ENCODE data around the gene CAMK2N1. TPM values are rescaled to one million over a fixed set of nuclear protein-coding genes. Genes with fewer than 3 reads are reported as not detected.

The CAMK2N1 gene
- polyA plus RNA-seq, 1 donor (not counting 4 experiments of a cell fraction or from before 2014, with no cell fraction given), result 46.0 TPM

DNA sequence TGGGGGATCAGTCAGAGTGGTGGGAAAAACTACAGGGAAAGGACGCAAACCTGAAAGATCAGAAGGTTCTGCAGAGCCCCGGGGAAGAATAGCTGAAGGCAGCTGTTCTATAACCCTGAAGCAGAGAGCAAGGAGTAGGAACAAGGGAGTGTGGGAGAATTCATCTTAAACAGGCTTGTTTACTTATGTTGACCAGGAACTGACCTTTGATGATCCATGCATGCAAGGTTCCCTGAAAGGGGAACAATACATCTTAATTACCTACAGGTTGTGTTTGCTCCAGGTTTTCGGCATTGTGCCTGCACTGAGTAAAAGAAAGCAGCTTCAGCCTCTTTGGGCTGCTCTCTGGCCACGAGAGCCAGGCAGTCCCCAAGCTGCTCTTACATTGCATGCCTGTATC, 47.6 kb upstream of the CAMK2N1 start:
- Histone ChIP-seq H3K27me3 (ENCODE audit: control insufficient read depth, extremely low read depth, insufficient read depth, low read length) (peaks cover 33% of the 10 kb centered on the region), H3K27ac (ENCODE audit: control insufficient read depth, insufficient read depth, low read length) (no peak overlapping the region), H3K36me3 (ENCODE audit: control insufficient read depth in 2 of 2, extremely low read depth in 1 of 2, insufficient read depth in 2 of 2, low read length in 2 of 2) (no peaks in the 10 kb centered on the region), H2AFZ (ENCODE audit: control insufficient read depth, low read length) (no peak overlapping the region), H3K9ac (ENCODE audit: control insufficient read depth, extremely low read depth, insufficient read depth, low read length) (no peak overlapping the region), H4K20me1 (ENCODE audit: control insufficient read depth, extremely low read depth, insufficient read depth, low read length) (no peaks in the 10 kb centered on the region), H3K4me3 (ENCODE audit: control insufficient read depth in 2 of 3, extremely low read depth in 1 of 3, insufficient read depth in 2 of 3, low read depth in 1 of 3, low read length in 3 of 3) (no peak overlapping the region), H3K9me1 (ENCODE audit: control insufficient read depth, extremely low read depth, insufficient read depth, low read length) (no peaks in the 10 kb centered on the region), H3K4me2 (ENCODE audit: control insufficient read depth, extremely low read depth, insufficient read depth, low read depth, low read length) (no peak overlapping the region), H3K9me3 (ENCODE audit: control insufficient read depth, low read depth, low read length) (no peaks in the 10 kb centered on the region), H3K79me2 (ENCODE audit: control insufficient read depth, insufficient read depth, low read length) (no peaks in the 10 kb centered on the region), H3K4me1 (ENCODE audit: control insufficient read depth, extremely low read depth, insufficient read depth, low read length) (no peaks in the 10 kb centered on the region)
- DNase-seq (ENCODE audit: low read depth, low spot score) (no peak), FAIRE-seq (no peak)
- dilution Hi-C loops (cut with MboI; ENCODE audit: extremely low pct_ligation_motif_present, low sequenced_read_pairs), result no loop called here
- TF ChIP-seq, protein P1, sequence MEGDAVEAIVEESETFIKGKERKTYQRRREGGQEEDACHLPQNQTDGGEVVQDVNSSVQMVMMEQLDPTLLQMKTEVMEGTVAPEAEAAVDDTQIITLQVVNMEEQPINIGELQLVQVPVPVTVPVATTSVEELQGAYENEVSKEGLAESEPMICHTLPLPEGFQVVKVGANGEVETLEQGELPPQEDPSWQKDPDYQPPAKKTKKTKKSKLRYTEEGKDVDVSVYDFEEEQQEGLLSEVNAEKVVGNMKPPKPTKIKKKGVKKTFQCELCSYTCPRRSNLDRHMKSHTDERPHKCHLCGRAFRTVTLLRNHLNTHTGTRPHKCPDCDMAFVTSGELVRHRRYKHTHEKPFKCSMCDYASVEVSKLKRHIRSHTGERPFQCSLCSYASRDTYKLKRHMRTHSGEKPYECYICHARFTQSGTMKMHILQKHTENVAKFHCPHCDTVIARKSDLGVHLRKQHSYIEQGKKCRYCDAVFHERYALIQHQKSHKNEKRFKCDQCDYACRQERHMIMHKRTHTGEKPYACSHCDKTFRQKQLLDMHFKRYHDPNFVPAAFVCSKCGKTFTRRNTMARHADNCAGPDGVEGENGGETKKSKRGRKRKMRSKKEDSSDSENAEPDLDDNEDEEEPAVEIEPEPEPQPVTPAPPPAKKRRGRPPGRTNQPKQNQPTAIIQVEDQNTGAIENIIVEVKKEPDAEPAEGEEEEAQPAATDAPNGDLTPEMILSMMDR (optimal IDR thresholded peaks at IDR 0.05 in 1 of 3, IDR thresholded peaks at IDR 0.05 in 1 of 3, conservative IDR thresholded peaks at IDR 0.05 in 1 of 3; ENCODE audit: extremely low read depth in 1 of 3, insufficient read depth in 2 of 3, low read length in 3 of 3), result no peak
- TF ChIP-seq EZH2 (IDR thresholded peaks at IDR 0.05; ENCODE audit: low read length), result no peak

GRCh38 chr1:20530901-20531300, 44.9 kb upstream of the CAMK2N1 start:
- peaks cover 33% of the 10 kb centered on the region for H3K27me3 ChIP-seq (ENCODE audit: control insufficient read depth, extremely low read depth, insufficient read depth, low read length)
- no peaks in the 10 kb centered on the region for H3K4me1 ChIP-seq (ENCODE audit: control insufficient read depth, extremely low read depth, insufficient read depth, low read length)
- H3K4me3 ChIP-seq (ENCODE audit: control insufficient read depth in 2 of 3, extremely low read depth in 1 of 3, insufficient read depth in 2 of 3, low read depth in 1 of 3, low read length in 3 of 3), result no peak overlapping the region
- DNase-seq (ENCODE audit: low read depth, low spot score) (no peak), FAIRE-seq (no peak)
- dilution Hi-C loops (cut with MboI; ENCODE audit: extremely low pct_ligation_motif_present, low sequenced_read_pairs), result no loop called here
- no peak overlapping the region for H3K4me2 ChIP-seq (ENCODE audit: control insufficient read depth, extremely low read depth, insufficient read depth, low read depth, low read length)
- H3K9ac ChIP-seq (ENCODE audit: control insufficient read depth, extremely low read depth, insufficient read depth, low read length), result no peak overlapping the region
- H3K36me3 ChIP-seq (ENCODE audit: control insufficient read depth in 2 of 2, extremely low read depth in 1 of 2, insufficient read depth in 2 of 2, low read length in 2 of 2), result no peaks in the 10 kb centered on the region
- no peaks in the 10 kb centered on the region for H3K79me2 ChIP-seq (ENCODE audit: control insufficient read depth, insufficient read depth, low read length)
- TF ChIP-seq EZH2 (IDR thresholded peaks at IDR 0.05; ENCODE audit: low read length), result no peak
- TF ChIP-seq, protein P1 (optimal IDR thresholded peaks at IDR 0.05 in 1 of 3, IDR thresholded peaks at IDR 0.05 in 1 of 3, conservative IDR thresholded peaks at IDR 0.05 in 1 of 3; ENCODE audit: extremely low read depth in 1 of 3, insufficient read depth in 2 of 3, low read length in 3 of 3), result no peak
- no peak overlapping the region for H3K27ac ChIP-seq (ENCODE audit: control insufficient read depth, insufficient read depth, low read length)
- no peaks in the 10 kb centered on the region for H3K9me3 ChIP-seq (ENCODE audit: control insufficient read depth, low read depth, low read length)
- H4K20me1 ChIP-seq (ENCODE audit: control insufficient read depth, extremely low read depth, insufficient read depth, low read length), result no peaks in the 10 kb centered on the region
- H3K9me1 ChIP-seq (ENCODE audit: control insufficient read depth, extremely low read depth, insufficient read depth, low read length), result no peaks in the 10 kb centered on the region
- H2AFZ ChIP-seq (ENCODE audit: control insufficient read depth, low read length), result no peak overlapping the region
